ENCODE measurements around the gene ALG14.
A peak's percentile ranks its signal among the peaks of the same experiment; 100 is the strongest.
"Not testable (repeated sequence)": the region's sequence is repeated elsewhere in the genome, so short reads cannot be mapped to it uniquely, and the experiment has no call there.

ALG14 gene

GRCh38 chr1:95086949-95087533 lies 14.3 kb upstream of the ALG14 start:
- no peak for DNase-seq

DNA sequence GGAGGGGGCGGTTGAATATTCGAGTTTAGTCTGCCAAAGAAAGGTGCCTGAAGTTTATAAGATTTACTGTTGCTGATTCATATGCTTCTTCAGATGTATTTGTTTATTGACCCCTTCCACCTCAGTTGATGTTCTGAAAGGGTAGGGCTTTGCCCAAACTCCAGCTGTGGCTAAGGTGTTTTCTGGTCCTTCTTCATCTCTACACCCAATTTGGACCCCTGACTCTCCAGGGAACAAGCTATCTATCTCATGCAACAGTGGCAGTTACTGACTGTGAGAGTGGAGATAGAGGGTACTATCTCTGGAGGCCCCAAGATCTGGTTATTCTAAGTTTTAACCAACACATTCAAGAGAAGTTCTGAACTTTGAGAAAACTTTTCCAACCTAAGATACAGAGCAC lies 12.6 kb upstream of the ALG14 start:
- no peak for DNase-seq

GRCh38 chr1:95084317-95085176 lies 11.8 kb upstream of the ALG14 start:
- no peak for DNase-seq

- no peak for DNase-seq
Observed at GRCh38 chr1:95080879-95081278, 8.1 kb upstream of the ALG14 start.

- DNase-seq = no peak
Observed at GRCh38 chr1:95080446-95080845, 7.7 kb upstream of the ALG14 start.

DNA sequence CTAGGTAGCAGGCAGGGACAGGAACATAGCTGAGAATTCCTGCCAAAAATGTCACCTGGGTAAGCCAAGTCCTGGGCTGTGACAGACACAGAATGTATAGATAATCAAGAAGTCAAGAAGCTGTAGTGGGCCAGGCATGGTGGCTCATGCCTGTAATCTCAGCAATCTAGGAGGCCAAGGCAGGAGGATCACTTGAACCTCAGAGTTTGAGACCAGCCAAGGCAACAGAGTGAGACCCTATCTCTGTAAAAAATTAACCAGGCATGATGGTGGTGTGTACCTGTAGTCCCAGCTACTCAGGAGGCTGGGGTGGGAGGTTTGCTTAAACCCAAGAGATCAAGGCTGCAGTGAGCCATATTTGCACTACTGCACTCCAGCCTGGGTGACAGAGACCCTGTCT lies 3.3 kb upstream of the ALG14 start:
- DNase-seq = no peak

DNA sequence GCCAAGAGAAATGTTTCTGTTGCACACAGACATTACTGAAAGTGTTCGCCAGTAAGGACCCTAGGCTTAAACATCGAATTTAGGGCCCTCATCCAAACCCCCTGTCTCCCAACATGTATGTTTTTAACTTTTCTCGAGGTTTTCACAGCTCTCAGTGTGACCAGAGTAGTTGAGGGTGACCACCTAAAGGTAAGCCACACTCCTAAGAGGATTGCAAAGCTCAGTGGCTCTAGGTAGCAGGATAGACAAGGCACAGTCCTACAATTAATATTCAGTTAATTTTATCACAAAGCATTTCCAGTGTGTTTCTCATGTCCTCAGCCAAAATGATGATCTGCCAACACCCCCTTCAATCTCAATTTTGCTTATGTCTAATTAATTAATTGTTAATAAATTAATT lies 695 bp upstream of the ALG14 start:
- no peak for DNase-seq

GRCh38 chr1:95072117-95072516 lies 634 bp downstream of the ALG14 start:
- DNase-seq = no peak

DNA sequence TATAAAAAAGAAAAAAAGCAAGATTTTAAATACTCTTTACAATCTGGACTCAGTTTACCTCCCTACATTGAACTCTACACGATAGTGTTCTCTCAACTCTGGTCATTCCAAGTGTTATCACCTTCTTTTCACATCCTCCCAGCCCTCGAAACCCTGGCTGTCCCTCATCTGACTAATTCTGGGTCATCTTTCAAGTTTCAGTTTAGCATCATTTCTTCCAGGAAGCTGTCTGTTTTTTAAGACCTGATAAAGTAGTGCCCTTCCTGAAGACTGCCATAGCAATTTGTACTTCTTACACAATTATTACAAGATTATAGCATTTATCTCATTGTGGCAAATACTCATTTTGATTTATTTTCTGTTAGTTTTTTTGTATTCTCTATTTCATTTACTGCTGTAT lies 1.2 kb downstream of the ALG14 start:
- DNase-seq = no peak

GRCh38 chr1:95069710-95070093 lies 3.0 kb downstream of the ALG14 start:
- no peak for DNase-seq

GRCh38 chr1:95068956-95069709 lies 3.6 kb downstream of the ALG14 start:
- DNase-seq = no peak

DNA sequence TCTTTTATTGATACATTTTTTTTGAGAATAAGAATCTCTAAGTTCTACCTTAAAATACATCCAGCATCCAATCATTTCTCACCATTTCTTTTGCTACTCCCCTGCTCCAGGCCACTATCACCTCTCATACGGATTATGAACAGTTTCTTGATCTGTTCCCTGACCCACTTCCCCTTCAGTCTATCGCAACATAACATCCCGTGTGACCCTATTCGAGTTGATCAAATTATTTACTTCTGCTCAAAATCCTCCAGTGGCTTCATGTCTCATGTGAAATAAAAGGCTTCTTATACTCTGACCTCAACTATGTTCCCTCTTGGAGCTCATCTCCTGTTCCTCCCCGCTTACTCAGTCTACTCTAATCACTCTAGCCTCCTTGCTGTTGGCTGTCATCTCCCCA lies 5.2 kb downstream of the ALG14 start:
- no peak for DNase-seq

- no peak for DNase-seq
Observed at GRCh38 chr1:95067062-95067461, 5.7 kb downstream of the ALG14 start.

DNA sequence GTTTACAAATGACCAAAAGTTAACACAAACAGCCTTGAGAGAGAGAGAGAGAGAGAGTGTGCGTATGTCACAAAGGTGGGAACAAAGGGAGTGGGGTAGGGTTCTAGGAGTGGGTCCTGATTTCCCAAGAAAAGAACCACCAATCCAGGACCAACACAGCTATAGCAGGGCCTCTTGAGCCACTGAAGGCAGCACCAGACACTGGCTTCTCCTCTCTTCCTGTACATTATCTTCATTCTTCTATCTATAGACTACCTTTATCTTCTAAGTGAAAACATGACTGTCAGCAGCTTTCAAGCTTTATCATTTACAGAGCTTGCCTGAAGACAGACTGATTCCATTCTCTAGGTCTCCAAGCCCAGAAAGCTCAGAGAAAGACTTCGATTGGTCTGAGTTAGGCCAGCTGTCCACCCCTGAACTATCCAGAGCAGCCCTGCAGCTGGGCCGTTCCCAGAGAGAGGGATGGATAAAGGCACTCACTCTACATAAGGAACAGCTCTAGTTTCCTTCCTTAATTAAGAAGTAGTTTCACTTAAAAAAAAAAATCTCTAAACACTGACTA lies 11.2 kb downstream of the ALG14 start:
- no peak for DNase-seq

- DNase-seq = no peak
Observed at GRCh38 chr1:95058974-95059373, 13.8 kb downstream of the ALG14 start.

- no peak for DNase-seq
Observed at GRCh38 chr1:95057351-95057750, 15.4 kb downstream of the ALG14 start.

GRCh38 chr1:95049935-95050334 lies 22.8 kb downstream of the ALG14 start:
- no peak for DNase-seq

GRCh38 chr1:95048317-95048716 lies 24.4 kb downstream of the ALG14 start:
- DNase-seq = no peak

DNA sequence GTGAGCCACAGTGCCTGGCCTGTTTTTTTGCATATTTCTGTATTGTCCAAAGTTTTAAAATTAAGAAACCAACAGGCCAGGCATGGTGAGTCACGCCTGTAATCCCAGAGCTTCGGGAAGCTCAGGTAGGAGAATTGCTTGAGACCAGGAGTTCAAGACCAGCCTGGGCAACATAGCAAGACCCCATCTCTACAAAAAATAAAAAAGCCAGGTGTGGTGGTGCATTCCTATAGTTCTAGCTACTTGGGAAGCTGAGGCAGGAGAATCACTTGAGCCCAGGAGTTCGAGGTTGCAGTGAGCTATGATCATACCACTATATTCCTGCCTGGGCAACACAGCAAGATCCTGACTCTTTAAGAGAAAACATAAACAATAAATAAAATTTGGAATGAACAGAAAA lies 25.1 kb downstream of the ALG14 start:
- not testable (repeated sequence) for DNase-seq

GRCh38 chr1:95046359-95046758 lies 26.4 kb downstream of the ALG14 start:
- no peak for DNase-seq

- DNase-seq = peak; percentile 34
Observed at GRCh38 chr1:95043141-95043980, 29.4 kb downstream of the ALG14 start.

GRCh38 chr1:95042286-95042685 lies 30.5 kb downstream of the ALG14 start:
- DNase-seq = no peak

Data from NCI-H2081 treated with DMSO at 0.1 percent for 48 hours (cell line).